Astrocyte (in vitro differentiated cells and primary cell): ENCODE measurements around the gene STAC2.

Source experiments
- EZH2 ChIP-seq: IDR thresholded peaks from 2 replicates; pipeline ENCODE4 v1.6.1; 2012; ENCODE audit warnings: mild to moderate bottlenecking, low read length, inconsistent platforms; ENCODE audit not compliant: insufficient read depth
- TF ChIP-seq, protein P1 (sequence below): IDR thresholded peaks from 2 replicates; pipeline ENCODE4 v1.5.1; 2011; ENCODE audit warnings: low read depth, mild to moderate bottlenecking, inconsistent platforms, low read length, moderate library complexity; ENCODE audit not compliant: insufficient read depth

DNA sequence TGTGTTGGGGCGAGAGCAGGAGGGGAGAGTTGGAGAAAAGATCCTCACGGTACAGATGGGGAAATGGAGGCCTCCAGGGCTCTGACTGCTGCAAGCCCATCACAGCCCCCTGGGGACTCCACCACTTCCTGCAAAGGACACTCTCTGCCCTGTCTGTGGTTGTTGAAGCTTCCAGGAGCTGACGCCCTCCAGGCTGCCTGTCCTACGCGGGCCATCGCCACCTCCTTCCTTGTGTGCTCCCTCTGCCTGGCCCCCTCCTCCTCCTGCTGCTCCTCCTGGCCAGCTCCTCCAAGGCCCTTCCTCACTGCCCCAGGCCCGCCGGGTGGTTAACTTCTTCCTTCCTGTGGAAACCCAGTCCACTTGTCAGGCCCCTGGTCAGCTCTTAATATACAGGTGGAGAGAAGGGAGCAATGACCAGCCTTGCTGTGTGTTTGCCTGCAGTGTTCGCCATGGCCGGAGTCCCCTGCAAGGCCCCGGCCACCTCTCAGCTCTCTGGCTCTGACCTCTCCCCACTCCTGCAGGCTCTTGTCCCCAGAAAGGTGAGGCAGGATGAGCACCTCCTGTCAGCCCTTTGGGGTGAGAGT lies 18.4 kb upstream of the STAC2 start:
- TF ChIP-seq, protein P1, sequence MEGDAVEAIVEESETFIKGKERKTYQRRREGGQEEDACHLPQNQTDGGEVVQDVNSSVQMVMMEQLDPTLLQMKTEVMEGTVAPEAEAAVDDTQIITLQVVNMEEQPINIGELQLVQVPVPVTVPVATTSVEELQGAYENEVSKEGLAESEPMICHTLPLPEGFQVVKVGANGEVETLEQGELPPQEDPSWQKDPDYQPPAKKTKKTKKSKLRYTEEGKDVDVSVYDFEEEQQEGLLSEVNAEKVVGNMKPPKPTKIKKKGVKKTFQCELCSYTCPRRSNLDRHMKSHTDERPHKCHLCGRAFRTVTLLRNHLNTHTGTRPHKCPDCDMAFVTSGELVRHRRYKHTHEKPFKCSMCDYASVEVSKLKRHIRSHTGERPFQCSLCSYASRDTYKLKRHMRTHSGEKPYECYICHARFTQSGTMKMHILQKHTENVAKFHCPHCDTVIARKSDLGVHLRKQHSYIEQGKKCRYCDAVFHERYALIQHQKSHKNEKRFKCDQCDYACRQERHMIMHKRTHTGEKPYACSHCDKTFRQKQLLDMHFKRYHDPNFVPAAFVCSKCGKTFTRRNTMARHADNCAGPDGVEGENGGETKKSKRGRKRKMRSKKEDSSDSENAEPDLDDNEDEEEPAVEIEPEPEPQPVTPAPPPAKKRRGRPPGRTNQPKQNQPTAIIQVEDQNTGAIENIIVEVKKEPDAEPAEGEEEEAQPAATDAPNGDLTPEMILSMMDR, result no peak
- TF ChIP-seq EZH2, result no peak
